NCI-H2227 treated with DMSO at 0.1 percent for 48 hours (cell line): ENCODE measurements around the gene ANKLE1.
"Not testable (repeated sequence)": the region's sequence is repeated elsewhere in the genome, so short reads cannot be mapped to it uniquely, and the experiment has no call there.

Experiments
- DNase-seq: peaks from one replicate; lab custom pipeline; 2025; lab: John Stamatoyannopoulos, UW

ANKLE1 gene

DNA sequence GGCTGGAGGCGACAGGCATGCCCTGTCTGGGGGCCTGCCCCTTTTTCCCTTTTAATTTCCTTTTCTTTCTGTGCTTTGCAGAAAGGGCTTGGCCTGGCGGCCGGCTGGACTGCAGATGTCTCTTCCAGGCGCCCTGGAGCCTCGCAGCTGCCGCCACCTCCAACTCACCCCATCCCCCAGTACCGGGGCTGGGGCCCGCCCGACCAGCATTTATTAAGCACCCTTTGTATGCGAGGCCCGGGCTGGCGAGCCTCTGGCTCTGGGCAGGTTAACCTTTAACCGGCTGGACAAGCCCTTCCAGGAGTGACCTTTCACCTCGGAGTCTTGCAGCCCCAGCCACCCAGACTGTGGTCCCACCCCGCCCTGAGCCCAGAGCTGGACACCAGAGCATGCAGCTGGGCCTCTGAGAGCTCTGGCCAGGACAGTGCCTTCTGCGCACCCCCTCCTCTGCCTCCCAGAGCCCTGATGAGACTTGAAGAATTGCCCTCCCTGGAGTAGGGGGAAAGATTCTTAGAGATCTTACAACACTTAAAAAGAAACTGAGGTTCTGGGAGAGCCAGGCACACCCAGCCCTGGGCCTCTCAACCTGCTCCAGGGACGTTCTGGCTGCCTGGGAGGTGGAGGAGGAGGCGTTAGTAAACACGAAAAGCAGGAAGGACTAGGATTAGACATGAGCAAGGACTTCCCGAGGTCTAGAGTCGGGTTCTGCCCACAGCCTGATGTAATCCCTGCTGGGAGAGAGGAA lies 34.8 kb upstream of the ANKLE1 start:
- DNase-seq, result no peak

DNA sequence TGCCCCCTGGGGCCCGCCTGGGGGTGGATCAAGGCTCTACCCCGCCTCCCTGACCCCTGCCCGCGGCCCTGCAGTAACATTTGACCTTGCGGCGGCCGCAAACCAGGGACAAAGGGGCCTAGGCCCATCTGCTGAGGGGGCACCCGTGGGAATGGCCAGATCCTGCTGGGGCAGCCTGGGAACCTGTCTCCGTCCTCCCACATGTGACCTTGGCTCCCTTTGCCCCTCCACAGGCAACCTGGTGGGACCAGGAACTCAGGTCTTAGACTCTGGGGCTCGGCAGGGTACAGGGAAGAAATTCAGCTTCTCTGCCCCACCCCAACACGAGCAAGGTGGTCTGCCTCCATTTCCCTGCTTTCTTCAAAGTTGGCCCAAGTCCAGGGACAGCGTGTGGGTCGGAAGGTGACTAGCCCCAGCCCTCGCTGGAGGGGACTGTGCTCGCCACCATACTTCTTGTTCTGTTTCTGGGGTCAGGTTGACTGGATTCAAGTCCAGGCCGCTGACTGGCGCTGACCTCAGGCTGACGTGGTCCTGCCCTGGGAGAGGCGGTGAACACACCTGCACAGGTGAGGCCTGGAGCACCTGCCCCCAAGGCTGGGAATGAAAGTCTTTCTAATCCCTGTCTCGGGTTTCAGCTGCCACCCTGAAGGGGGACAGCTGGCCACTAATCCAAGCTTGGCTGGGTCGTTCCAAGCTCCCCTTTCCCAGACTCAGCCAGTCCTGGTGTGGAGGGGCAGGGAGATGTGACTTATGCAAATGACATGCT lies 33.5 kb upstream of the ANKLE1 start:
- no peak for DNase-seq

DNA sequence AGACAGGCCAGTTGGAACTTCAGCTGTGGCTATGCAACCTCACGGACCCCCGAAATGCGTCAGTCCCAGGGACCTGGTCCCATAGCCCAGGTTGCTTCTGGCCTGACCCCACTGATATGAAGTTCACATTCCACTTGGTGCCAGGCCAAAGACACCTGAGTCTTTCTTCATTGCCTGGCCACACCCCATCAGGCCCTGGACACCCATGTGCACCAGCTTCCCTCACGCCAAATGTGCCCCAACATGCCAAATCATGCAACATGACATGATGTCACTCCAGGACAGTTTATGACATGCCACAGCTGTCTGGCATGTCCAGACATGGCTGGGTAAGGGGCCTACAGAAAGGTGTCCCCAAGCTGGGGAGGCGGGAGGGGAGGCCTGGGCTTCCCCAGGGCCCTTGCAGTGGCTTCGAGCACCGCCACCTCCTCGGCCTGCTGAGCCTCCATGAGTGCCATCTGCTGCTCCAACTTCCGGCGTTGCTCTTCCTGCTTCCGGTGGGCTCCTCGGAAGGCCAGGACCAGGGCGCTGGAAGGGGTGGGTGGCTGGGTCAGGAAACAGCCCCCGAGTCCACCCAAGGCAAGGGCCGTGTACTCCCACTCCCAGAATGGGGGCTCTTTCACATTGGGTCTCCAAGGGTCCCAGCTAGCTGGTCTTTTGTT lies 31.7 kb upstream of the ANKLE1 start:
- no peak for DNase-seq

DNA sequence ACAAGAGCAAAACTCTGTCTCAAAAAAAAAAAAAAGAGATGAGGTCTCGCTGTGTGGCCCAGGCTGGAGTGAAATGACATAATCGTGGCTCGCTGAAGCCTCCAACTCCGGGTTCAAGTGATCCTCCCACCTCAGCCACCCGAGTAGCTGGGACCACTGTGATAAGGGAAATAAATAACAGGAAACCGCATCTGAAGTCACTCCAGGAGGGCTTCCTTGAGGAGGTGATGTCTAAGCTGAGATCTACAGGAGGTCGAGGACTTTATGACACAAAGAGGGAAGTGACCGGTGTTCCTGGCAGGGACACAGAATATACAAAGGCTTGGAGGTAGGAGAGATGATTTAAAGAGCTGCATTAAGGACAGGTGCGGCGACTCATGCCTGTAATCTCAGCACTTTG lies 27.1 kb upstream of the ANKLE1 start:
- no peak for DNase-seq

GRCh38 chr19:17255150-17255621 lies 26.5 kb upstream of the ANKLE1 start:
- peak; percentile 30 for DNase-seq

GRCh38 chr19:17256130-17256529 lies 25.6 kb upstream of the ANKLE1 start:
- no peak for DNase-seq

- DNase-seq, result no peak
These were observed 22.5 kb upstream of the ANKLE1 start for GRCh38 chr19:17259118-17259780.

- DNase-seq, result no peak
These were observed 21.8 kb upstream of the ANKLE1 start for GRCh38 chr19:17259934-17260333.

DNA sequence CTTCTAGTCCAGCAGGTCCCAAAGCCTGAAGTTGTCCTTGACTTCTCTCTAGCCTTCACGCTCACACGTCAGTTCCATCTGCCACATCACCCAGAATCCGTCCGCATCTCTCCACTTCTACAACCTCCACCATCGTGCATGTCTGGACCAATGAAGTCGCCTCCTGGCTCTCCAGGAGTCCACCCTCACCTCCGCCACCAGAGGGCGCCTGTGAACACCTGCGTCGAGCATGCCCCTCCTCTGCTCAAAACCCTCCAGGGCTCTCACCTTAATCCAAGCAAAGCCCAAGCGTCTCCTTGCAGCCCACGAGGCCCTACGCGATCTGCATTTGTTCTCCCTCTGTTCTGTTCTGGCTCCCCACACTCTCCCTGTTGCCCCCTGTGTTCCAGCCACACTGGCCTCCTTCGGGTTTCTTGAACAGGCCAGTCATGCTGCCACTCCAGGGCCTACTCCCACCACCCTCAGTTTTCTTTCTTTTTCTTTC lies 20.8 kb upstream of the ANKLE1 start:
- DNase-seq, result no peak

DNA sequence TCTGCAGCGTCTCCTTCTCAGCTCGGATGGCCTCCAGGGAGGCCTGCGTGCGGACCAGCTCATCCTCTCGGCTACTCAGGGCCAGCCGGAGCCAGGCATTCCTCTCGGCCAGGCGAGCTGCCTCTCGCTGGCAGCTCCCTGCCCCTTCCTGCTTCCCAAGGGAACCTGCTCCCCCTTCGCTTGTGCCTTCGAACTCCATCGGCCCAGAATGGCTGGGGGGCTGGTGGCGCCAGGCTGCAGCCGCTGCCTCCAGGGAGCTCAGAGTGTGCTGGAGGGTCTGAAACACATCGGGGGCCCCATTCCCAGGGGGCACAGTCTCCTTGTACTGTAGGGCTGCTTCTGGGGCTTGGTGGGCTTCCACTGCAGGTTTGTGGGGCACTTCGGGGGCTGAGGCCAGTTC lies 19.1 kb upstream of the ANKLE1 start:
- DNase-seq, result no peak

GRCh38 chr19:17263712-17264640 lies 17.7 kb upstream of the ANKLE1 start:
- no peak for DNase-seq

DNA sequence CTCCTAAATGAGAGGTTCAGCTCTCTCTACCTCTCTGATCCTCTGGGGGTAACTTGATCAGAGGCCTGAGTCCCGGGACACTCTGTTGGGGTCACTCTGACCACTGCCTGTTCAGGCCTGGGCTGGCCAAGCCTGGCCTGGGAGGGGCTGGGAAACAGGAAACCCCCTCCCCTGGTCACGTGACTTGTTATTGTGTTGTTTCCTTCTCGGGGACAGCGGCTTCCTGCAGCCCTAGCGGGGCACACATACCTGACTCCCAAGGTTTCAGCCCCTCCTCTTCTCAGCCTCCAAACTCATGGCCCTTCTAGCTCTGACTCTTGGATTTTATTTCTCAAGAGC lies 17.1 kb upstream of the ANKLE1 start, which contains the start of gene USHBP1:
Gene USHBP1 (minus strand): TSS at position 105 of the 339 bp plus-strand sequence. CDS start 446 bp downstream, outside the sequence.
- DNase-seq, result no peak

DNA sequence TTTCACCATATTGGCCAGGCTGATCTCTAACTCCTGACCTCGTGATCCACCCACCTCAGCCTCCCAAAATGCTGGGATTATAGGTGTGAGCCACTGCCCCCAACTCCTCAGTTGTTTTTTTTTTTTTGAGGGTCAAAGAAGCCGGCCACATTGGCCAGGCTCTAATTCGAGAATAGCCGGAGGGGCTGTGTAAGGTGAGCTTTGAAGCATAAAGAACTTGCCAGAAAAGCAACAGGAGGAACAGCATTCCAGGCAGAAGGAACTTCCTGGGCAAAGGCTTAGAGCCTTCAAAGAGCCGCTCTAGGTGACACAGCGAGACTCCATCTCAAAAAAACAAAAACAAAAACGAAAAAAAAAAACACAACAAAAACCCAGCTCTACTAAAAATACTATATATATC lies 15.7 kb upstream of the ANKLE1 start:
- no peak for DNase-seq

GRCh38 chr19:17266589-17266974 lies 15.1 kb upstream of the ANKLE1 start:
- no peak for DNase-seq

GRCh38 chr19:17266975-17267788 lies 14.5 kb upstream of the ANKLE1 start, which contains the start of gene BABAM1:
Gene BABAM1, plus strand, starts transcription at chr19:17267443. Its CDS starts 1,364 bp downstream, at chr19:17268807.
- DNase-seq, result peak; percentile 96

- no peak for DNase-seq
These were observed 12.9 kb upstream of the ANKLE1 start for GRCh38 chr19:17268754-17269153.

DNA sequence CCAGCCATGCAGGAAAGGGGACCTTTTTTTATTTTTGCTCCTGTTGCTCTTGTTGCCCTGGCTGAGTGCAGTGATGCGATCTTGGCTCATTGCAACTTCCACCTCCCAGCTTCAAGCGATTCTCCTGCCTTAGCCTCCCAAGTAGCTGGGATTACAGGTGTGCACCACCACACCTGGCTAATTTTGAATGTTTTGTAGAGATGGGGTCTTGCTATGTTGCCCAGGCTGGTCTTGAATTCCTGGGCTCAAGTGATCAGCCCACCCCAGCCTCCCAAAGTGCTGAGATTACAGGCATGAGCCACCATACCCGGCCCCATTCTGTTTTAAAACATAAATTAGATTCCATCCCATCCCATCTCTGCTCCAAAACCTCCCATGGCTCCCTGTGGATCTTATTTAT lies 6.8 kb upstream of the ANKLE1 start:
- not testable (repeated sequence) for DNase-seq

GRCh38 chr19:17275441-17276175 lies 6.1 kb upstream of the ANKLE1 start:
- no peak for DNase-seq

DNA sequence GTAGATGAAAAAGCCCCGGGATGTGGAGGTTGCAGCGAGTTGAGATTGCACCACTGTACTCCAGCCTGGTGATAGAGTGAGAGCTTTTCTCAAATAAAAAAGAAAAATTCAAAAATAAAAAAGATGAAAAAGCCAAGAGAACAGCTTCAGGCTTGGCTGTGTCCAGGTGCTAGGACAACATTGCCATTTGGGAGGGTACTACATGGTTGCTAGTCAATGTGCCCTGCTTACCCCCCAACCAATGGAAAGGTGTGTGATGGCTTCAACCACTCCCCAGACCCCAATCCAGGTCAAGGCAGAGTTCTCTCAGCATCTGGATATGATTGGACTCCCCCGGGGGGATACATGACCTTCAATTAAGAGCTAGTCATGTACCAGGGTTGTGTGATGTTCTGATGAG lies 2.3 kb upstream of the ANKLE1 start:
- DNase-seq, result no peak
